Tibial nerve (tissue), 4 donors: ENCODE results near the gene PIK3C3. TPM values are rescaled to one million over a fixed set of nuclear protein-coding genes. Genes with fewer than 3 reads are reported as not detected.

Experiments used
- DNase-seq, 2 donors: peaks; one replicate each; pipeline ENCODE4 v3.0.0-alpha.2; 2019; ENCODE audit warnings: low spot score in 2 of 2
- H3K27ac ChIP-seq, 4 donors: fragments of 200-600 bp; sonication (generic) in 3 of 4; one replicate each; pipeline ENCODE4 v1.5.1; 2017 to 2019; ENCODE audit warnings: mild to moderate bottlenecking in 1 of 4
- H3K27me3 ChIP-seq, 2 donors: fragments of 200-600 bp; sonication (generic) in 1 of 2; one replicate each; pipeline versions ENCODE4 v1.5.1 to v1.6.0; 2017 to 2019
- H3K36me3 ChIP-seq, 3 donors: fragments of 200-600 bp; sonication (generic); one replicate each; pipeline ENCODE4 v1.5.1; 2018 to 2019
- H3K4me1 ChIP-seq, 4 donors: fragments of 200-600 bp; sonication (generic) in 3 of 4; one replicate each; pipeline ENCODE4 v1.5.1; 2017 to 2019
- H3K4me3 ChIP-seq, 4 donors: fragments of 200-600 bp; sonication (generic) in 3 of 4; one replicate each; pipeline ENCODE4 v1.5.1; 2017 to 2019; ENCODE audit warnings: mild to moderate bottlenecking in 1 of 4, moderate library complexity in 1 of 4
- H3K9me3 ChIP-seq, 4 donors: fragments of 200-600 bp; sonication (generic) in 3 of 4; one replicate each; pipeline ENCODE4 v1.5.1; 2017 to 2019
- CTCF ChIP-seq, 5 experiments: fragments of 200-600 bp in 3 of 5; fragments of 450-650 bp in 2 of 5; sonication (generic) in 3 of 5; IDR thresholded peaks; one replicate each; pipeline ENCODE4 v1.5.1; 2016 to 2019; ENCODE audit warnings: antibody characterized with exemption in 5 of 5, mild to moderate bottlenecking in 3 of 5, moderate library complexity in 2 of 5
- EP300 ChIP-seq, 2 donors: sonication (generic); formaldehyde crosslinking; IDR thresholded peaks; one replicate each; pipeline ENCODE4 v1.6.1; 2017; ENCODE audit warnings: antibody characterized with exemption in 2 of 2, mild to moderate bottlenecking in 1 of 2
- POLR2A ChIP-seq, 2 donors: fragments of 450-650 bp; IDR thresholded peaks; one replicate each; pipeline ENCODE4 v1.6.1; 2017; ENCODE audit warnings: antibody characterized with exemption in 2 of 2, mild to moderate bottlenecking in 2 of 2, moderate library complexity in 2 of 2
- WGBS, 2 donors: methylation state at CpG; one replicate each; pipeline ENCODE4 v1.1.5; 2018; 5-methylcytosine and 5-hydroxymethylcytosine counted together
- total RNA-seq, 4 donors: library from RNA; depleted of rRNA; stranded (reverse); fragments of >200 nt; gene quantifications; one replicate each; pipeline ENCODE4 v1.1.0, GENCODE V29; 2016

Gene PIK3C3
- total RNA-seq, 4 donors from 2014 or later: 46.7 to 87.7 (median 52.5) TPM

- no peaks in the 10 kb centered on the region for H3K9me3 ChIP-seq
- H3K36me3 ChIP-seq: no peaks in the 10 kb centered on the region
- TF ChIP-seq EP300 (IDR thresholded peaks at IDR 0.05) (no peak), POLR2A (IDR thresholded peaks at IDR 0.05) (no peak)
- no peak overlapping the region for H3K27ac ChIP-seq
- no peak overlapping the region for H3K4me3 ChIP-seq
- no peak for DNase-seq
- H3K4me1 ChIP-seq: no peaks in the 10 kb centered on the region
- no peaks in the 10 kb centered on the region for H3K27me3 ChIP-seq
Measured at GRCh38 chr18:42095732-42096377, 140.8 kb downstream of the PIK3C3 start.

GRCh38 chr18:42100248-42100647, 145.2 kb downstream of the PIK3C3 start:
- H3K4me1 ChIP-seq: no peaks in the 10 kb centered on the region
- H3K9me3 ChIP-seq: no peaks in the 10 kb centered on the region
- no peak for TF ChIP-seq EP300 (IDR thresholded peaks at IDR 0.05)
- TF ChIP-seq POLR2A (IDR thresholded peaks at IDR 0.05): no peak
- TF ChIP-seq CTCF (IDR thresholded peaks at IDR 0.05): no peak
- DNase-seq: no peak
- WGBS, 2 donors: 63 to 71% methylated on average over 1 of the region's 1 CpG
- H3K4me3 ChIP-seq: no peak overlapping the region
- no peaks in the 10 kb centered on the region for H3K36me3 ChIP-seq
- H3K27ac ChIP-seq: no peak overlapping the region
- H3K27me3 ChIP-seq: no peaks in the 10 kb centered on the region

- TF ChIP-seq EP300 (IDR thresholded peaks at IDR 0.05): no peak
- no peak for TF ChIP-seq CTCF (IDR thresholded peaks at IDR 0.05)
- no peak for TF ChIP-seq POLR2A (IDR thresholded peaks at IDR 0.05)
- no peaks in the 10 kb centered on the region for H3K27me3 ChIP-seq
- no peak overlapping the region for H3K27ac ChIP-seq
- no peaks in the 10 kb centered on the region for H3K9me3 ChIP-seq
- H3K4me1 ChIP-seq: no peaks in the 10 kb centered on the region
- H3K4me3 ChIP-seq: no peak overlapping the region
- H3K36me3 ChIP-seq: no peaks in the 10 kb centered on the region
- 39 to 58% methylated on average over 2 of the region's 2 CpGs for WGBS, 2 donors
- no peak for DNase-seq
Measured at GRCh38 chr18:42100911-42101310, 145.9 kb downstream of the PIK3C3 start.

GRCh38 chr18:42105394-42105793, 150.4 kb downstream of the PIK3C3 start:
- TF ChIP-seq EP300 (IDR thresholded peaks at IDR 0.05): no peak
- no peak for TF ChIP-seq CTCF (IDR thresholded peaks at IDR 0.05)
- TF ChIP-seq POLR2A (IDR thresholded peaks at IDR 0.05): no peak
- Histone ChIP-seq H3K9me3 (no peaks in the 10 kb centered on the region), H3K4me3 (no peak overlapping the region), H3K27me3 (no peaks in the 10 kb centered on the region), H3K4me1 (no peaks in the 10 kb centered on the region), H3K36me3 (no peaks in the 10 kb centered on the region), H3K27ac (no peak overlapping the region)
- 89 to 90% methylated on average over 2 of the region's 2 CpGs for WGBS, 2 donors
- no peak for DNase-seq

- Histone ChIP-seq H3K4me3 (no peak overlapping the region), H3K36me3 (no peaks in the 10 kb centered on the region), H3K27me3 (no peaks in the 10 kb centered on the region), H3K9me3 (no peaks in the 10 kb centered on the region), H3K4me1 (no peaks in the 10 kb centered on the region), H3K27ac (no peak overlapping the region)
- WGBS, 2 donors: 57 to 88% methylated on average over 2 of the region's 2 CpGs
- no peak for DNase-seq
- no peak for TF ChIP-seq CTCF (IDR thresholded peaks at IDR 0.05)
- no peak for TF ChIP-seq EP300 (IDR thresholded peaks at IDR 0.05)
- no peak for TF ChIP-seq POLR2A (IDR thresholded peaks at IDR 0.05)
Measured at GRCh38 chr18:42106784-42107183, 151.8 kb downstream of the PIK3C3 start.

GRCh38 chr18:42107287-42107686, 152.3 kb downstream of the PIK3C3 start:
- Histone ChIP-seq H3K36me3 (no peaks in the 10 kb centered on the region), H3K9me3 (no peaks in the 10 kb centered on the region), H3K27ac (no peak overlapping the region), H3K27me3 (no peaks in the 10 kb centered on the region), H3K4me1 (no peaks in the 10 kb centered on the region), H3K4me3 (no peak overlapping the region)
- DNase-seq: no peak
- 89 to 94% methylated on average over 4 of the region's 4 CpGs for WGBS, 2 donors
- TF ChIP-seq EP300 (IDR thresholded peaks at IDR 0.05) (no peak), CTCF (IDR thresholded peaks at IDR 0.05) (no peak), POLR2A (IDR thresholded peaks at IDR 0.05) (no peak)
